Measurements from ENCODE around the gene ZNF423.

GRCh38 chr16:49583911-49584310 lies 272.0 kb downstream of the ZNF423 start:
- no peak for TF ChIP-seq POLR2A (IDR thresholded peaks at IDR 0.05; ENCODE audit: low read depth, low read length)
- no peak for TF ChIP-seq SPI1 (IDR thresholded peaks at IDR 0.05; ENCODE audit: low read depth, low read length)
- TF ChIP-seq POLR2AphosphoS5 (IDR thresholded peaks at IDR 0.05; ENCODE audit: low read depth, low read length): no peak
- TF ChIP-seq TAF1 (IDR thresholded peaks at IDR 0.05; ENCODE audit: low read depth, low read length): no peak
- no peak for TF ChIP-seq POU2F2 (IDR thresholded peaks at IDR 0.05; ENCODE audit: low read depth, low read length)
- TF ChIP-seq PAX5 (IDR thresholded peaks at IDR 0.05; ENCODE audit: insufficient read depth, low read length, severe bottlenecking): no peak

All from GM12891 (cell line).